Activated T-helper 1 cell treated with anti-CD3 and anti-CD28 coated beads, Interleukin-12 subunit alpha, Interleukin-12 subunit beta, Interleukin-2, Interleukin-4 antibody, amounts not matched to agents 30 ng/mL and 10 ng/mL and 1 ng/mL, durations not matched to agents 14 hours and 24 hours and 36 hours (primary cell): ENCODE results near the gene FN3KRP. TPM values are rescaled to one million over a fixed set of nuclear protein-coding genes. Genes with fewer than 3 reads are reported as not detected.

ENCODE experiments used
- DNase-seq: peaks from one replicate; pipeline ENCODE4 v3.0.0; 2021; ENCODE audit warnings: low spot score
- H3K27ac Mint-ChIP-seq: one replicate; pipeline ENCODE4 v1.8.0; 2021; ENCODE audit warnings: mild to moderate bottlenecking, mixed read lengths
- H3K27me3 Mint-ChIP-seq: one replicate; pipeline ENCODE4 v1.8.0; 2022; ENCODE audit warnings: mild to moderate bottlenecking, moderate library complexity, mixed read lengths; ENCODE audit not compliant: insufficient read depth
- H3K36me3 Mint-ChIP-seq: one replicate; pipeline ENCODE4 v1.8.0; 2021; ENCODE audit warnings: low read depth, mixed read lengths
- H3K4me1 Mint-ChIP-seq: one replicate; pipeline ENCODE4 v1.8.0; 2021; ENCODE audit warnings: low read depth, mixed read lengths
- H3K4me3 Mint-ChIP-seq: one replicate; pipeline ENCODE4 v1.8.0; 2021; ENCODE audit warnings: mild to moderate bottlenecking, moderate library complexity, mixed read lengths
- H3K9me3 Mint-ChIP-seq: one replicate; pipeline ENCODE4 v1.8.0; 2021; ENCODE audit warnings: mixed read lengths
- intact Hi-C: fragments of 100-400 bp; cut with micrococcal nuclease; formaldehyde crosslinking; loops from one replicate; pipeline ENCODE4 v1.15.1; 2024
- total RNA-seq: library from RNA; stranded (reverse); gene quantifications from 2 replicates; pipeline ENCODE4 v1.2.3, GENCODE V29; 2022

The FN3KRP gene
- total RNA-seq, 1 donor from 2014 or later = 37.6 TPM

DNA sequence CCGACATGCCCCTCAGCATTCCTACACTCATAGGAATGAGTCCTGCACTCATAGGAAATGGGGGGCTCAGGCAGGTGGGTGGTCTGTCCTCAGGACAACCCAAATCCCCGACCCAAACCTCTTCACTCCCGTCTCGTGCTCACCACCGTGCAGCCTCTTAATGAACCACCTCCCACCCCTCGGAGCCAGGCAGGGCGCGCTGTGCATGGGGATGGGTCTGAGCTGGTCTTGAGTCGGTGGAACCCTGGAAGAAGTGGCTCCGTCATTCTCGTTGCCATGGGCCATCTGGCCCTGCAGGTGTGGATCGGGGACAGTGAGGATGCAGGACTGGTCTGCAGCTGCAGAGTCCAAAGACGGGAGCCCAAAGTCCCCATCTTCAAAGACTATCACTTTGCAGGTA is 11.6 kb upstream of the FN3KRP start:
- intact Hi-C loops = no loop called here
- Mint-ChIP-seq H3K27ac (no peak overlapping the region), H3K27me3 (no peaks in the 10 kb centered on the region), H3K4me3 (no peak overlapping the region), H3K36me3 (no peaks in the 10 kb centered on the region), H3K4me1 (no peaks in the 10 kb centered on the region), H3K9me3 (no peaks in the 10 kb centered on the region)
- DNase-seq = no peak

DNA sequence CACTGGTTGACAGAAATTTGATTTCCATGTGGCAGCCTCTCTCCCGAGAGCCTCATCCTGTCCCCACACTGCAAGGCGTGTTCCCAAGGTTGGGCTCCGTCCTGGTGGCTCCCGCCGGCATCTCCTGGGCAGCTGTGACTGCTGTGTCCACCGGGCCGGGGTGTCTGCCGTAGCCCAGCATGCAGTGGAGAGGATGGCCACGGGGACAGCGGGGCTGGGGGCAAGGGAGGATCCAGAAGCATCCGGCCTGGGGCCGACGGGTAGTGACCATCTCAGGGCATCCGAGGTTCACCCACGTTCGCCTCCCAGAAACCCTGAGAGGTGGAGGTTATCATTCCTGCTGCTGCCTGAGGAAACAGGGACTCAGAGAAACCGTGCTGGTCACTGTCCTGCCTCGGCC is 10.8 kb upstream of the FN3KRP start:
- no peak overlapping the region for H3K27ac Mint-ChIP-seq
- no peaks in the 10 kb centered on the region for H3K4me1 Mint-ChIP-seq
- no peaks in the 10 kb centered on the region for H3K36me3 Mint-ChIP-seq
- no peak overlapping the region for H3K4me3 Mint-ChIP-seq
- DNase-seq = no peak
- intact Hi-C loops = no loop called here
- H3K9me3 Mint-ChIP-seq = no peaks in the 10 kb centered on the region
- H3K27me3 Mint-ChIP-seq = no peaks in the 10 kb centered on the region

DNA sequence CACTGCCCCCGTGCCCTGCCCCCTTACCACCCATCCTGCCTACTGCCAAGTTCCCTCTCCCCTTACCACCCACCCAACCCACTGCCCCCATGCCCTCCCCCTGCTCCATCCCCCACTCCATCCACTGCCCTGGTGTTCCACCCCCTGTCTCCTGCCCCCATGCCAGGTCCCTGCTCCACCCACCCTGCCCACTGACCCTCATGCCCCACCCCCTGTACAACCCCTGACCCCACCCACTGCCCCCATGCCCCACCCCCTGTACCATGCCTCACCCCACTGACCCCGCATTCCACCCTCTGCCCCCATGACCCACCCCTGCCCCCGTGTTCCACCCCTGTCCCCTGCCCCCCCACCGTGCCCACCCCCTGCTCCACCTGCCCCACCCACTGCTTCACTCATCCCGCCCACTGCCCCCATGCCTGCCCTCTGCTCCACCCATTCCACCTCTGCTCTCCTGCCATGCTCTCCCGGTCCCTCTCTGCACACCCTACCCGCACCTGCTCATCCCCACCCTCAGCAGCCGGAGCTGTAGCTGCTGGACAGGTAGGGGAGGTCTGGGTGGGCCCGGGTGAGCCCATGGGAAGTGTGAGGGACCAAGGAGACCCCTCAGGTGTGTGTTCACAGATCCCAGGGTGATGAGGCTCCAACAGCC is 7.4 kb upstream of the FN3KRP start:
- DNase-seq = no peak
- Mint-ChIP-seq H3K9me3 (no peaks in the 10 kb centered on the region), H3K4me1 (no peaks in the 10 kb centered on the region), H3K27me3 (no peaks in the 10 kb centered on the region), H3K4me3 (no peak overlapping the region), H3K27ac (no peak overlapping the region), H3K36me3 (no peaks in the 10 kb centered on the region)
- intact Hi-C loops = no loop called here

DNA sequence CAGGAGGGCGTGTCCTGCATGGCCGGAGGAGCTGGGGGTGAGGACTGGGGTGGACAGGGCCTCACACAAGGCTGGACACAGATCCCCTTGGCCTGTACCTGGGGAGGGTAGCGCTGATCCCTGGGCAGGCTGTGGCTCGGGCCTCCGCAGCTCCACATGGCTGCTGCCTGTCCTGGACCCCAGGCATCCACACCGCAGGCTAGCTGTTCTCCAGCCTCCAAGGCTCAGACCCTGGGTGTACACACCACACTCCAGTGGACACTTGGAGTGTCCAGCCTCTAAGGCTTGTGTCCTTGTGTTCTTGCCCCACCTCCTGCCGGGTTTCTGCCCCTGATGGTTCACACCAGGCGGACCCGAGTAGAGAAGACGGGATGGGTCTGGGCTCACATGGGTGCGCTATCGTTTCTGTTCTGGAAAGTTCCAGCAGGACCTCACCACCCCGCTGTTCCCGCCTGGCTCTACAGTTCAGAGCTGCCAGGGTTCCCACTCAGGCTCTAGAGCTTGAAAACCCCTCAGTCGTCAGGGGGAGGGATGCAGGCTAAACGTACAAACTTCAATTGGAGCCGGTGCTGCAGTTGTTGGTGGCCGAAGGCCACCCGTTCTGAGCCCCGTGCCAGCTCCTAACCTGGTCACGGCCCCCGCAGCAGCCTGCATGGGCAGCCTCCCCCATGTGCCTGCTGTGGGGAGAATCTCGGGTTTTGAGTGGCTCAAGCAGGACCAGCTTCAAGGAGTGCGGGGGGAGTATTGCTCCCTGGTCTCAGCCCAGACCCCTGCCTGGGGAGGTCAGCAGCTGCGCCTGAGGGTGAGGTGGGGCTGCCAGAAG is 6.6 kb upstream of the FN3KRP start:
- intact Hi-C loops = no loop called here
- no peaks in the 10 kb centered on the region for H3K4me1 Mint-ChIP-seq
- H3K9me3 Mint-ChIP-seq = no peaks in the 10 kb centered on the region
- DNase-seq = no peak
- no peak overlapping the region for H3K4me3 Mint-ChIP-seq
- H3K27me3 Mint-ChIP-seq = no peaks in the 10 kb centered on the region
- H3K36me3 Mint-ChIP-seq = no peaks in the 10 kb centered on the region
- H3K27ac Mint-ChIP-seq = no peak overlapping the region

DNA sequence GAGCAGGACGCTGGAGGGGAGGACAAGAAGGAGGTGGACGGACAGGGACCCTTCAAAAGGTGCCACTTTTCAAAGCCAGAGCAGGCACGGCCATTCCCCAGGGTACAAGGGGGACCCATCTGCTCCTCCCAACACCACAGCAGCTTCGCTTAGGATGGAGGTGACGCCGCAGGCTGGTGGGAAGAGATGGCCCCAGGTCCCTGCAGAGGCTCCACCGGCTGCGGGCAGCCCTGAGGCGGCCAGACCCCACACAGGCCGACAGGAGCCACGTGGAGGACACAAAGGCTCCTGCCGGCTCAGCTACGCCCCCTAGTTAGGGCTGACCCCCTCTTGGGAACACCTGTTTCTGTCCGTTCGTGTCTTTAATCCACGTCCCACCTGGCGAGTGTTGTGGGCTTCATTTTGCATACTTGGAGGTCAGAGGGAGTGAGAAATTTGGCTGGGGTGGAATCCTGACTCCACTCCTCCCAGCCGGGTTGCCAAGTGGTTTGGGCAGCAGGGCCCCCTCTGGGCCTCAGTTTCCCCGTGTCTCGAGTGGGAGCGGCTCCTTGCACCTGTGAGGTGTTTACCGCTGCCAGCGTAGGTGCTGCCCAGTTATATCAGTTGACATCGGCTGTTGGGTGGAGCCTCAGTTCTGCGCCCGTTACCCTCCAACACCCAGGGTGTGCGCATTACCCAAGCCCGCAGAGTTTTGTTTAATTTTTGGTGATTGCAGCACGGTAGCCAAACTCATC is 5.8 kb upstream of the FN3KRP start:
- DNase-seq = no peak
- H3K27me3 Mint-ChIP-seq = no peaks in the 10 kb centered on the region
- H3K27ac Mint-ChIP-seq = no peak overlapping the region
- H3K9me3 Mint-ChIP-seq = no peaks in the 10 kb centered on the region
- H3K4me3 Mint-ChIP-seq = no peak overlapping the region
- no peaks in the 10 kb centered on the region for H3K36me3 Mint-ChIP-seq
- H3K4me1 Mint-ChIP-seq = peaks cover 1% of the 10 kb centered on the region
- intact Hi-C loops = no loop called here

DNA sequence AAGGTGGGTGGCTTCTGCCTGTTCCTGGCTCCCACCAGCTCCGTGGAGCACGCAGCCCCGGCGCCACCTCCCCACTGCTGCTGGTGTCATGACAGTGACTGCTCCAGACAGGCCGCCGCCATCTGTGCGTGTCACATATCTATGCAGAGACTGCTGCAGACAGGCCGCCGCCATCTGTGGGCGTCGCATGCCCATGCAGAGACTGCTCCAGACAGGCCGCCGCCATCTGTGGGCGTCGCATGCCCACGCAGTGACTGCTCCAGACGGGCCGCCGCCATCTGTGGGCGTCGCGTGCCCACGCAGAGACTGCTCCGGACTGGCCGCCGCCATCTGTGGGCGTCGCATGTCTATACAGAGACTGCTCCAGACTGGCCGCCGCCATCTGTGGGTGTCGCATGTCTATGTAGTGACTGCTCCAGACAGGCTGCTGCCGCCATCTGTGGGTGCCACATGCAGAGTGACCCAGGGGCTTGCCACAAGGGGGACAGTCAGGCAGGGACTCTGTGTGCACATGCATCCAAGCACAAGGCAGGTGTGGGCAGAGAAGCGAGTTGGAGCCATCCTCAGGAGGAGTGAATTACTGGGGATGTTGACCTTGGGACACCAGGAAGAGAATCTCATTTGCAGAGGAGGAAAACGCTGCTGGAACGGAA is 3.3 kb upstream of the FN3KRP start:
- no peak overlapping the region for H3K27ac Mint-ChIP-seq
- peaks cover 6% of the 10 kb centered on the region for H3K36me3 Mint-ChIP-seq
- H3K4me1 Mint-ChIP-seq = peaks cover 17% of the 10 kb centered on the region
- intact Hi-C loops = no loop called here
- no peaks in the 10 kb centered on the region for H3K27me3 Mint-ChIP-seq
- no peak overlapping the region for H3K4me3 Mint-ChIP-seq
- DNase-seq = no peak
- no peaks in the 10 kb centered on the region for H3K9me3 Mint-ChIP-seq

DNA sequence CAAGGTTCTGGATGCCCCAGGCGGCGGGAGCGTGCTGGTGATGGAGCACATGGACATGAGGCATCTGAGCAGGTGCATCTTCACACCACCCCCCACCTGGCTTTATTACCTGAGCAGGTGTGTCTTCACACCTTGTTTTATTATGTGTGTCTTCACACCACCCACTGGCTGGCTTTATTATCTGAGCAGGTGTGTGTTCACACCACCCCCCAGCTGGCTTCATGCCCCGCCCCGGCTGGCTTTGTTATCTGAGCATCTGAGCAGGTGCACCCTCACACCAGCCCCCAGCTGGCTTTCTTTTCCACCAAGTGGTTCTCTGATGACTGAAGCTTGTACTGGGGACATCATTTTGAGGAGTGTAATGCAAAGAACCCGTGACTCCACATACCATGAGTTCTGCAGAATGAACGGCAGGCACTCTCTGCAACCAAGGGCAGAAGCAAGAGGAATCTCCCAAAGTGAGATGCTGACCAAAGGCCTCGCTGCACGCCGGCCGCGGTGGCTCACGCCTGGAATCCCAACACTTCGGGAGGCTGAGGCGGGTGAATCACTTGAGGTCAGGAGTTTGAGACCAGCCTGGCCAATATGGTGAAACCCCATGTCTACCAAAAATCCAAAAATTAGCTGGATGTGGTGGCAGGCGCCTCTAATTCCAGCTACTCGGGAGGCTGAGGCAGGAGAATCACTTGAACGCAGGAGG is 2.6 kb downstream of the FN3KRP start:
- no peak overlapping the region for H3K27ac Mint-ChIP-seq
- no peaks in the 10 kb centered on the region for H3K9me3 Mint-ChIP-seq
- H3K4me1 Mint-ChIP-seq = peaks cover 18% of the 10 kb centered on the region
- intact Hi-C loops = loop anchor here (5.0 kb wide), 1 partner anchor 48 kb away; no protein-coding TSS in a partner anchor
- H3K36me3 Mint-ChIP-seq = peaks cover 21% of the 10 kb centered on the region
- no peaks in the 10 kb centered on the region for H3K27me3 Mint-ChIP-seq
- no peak for DNase-seq
- peak overlapping the region; percentile 72 for H3K4me3 Mint-ChIP-seq

DNA sequence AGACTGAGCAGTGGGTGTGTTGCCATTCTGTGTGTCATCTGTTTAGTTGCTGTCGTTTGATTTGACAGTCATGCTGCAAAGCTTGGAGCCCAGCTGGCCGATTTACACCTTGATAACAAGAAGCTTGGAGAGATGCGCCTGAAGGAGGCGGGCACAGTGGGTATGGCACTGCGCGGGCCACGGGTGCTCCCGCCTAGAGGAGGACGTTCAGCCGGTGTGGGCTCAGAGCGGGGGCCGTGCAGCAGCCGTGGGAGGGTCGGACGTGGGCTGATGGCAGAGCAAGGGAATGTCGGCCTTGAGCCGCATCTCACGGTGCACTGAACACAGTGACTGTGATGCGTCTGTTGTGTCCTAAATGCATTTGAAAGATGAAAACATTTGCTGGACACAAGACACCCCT is 3.7 kb downstream of the FN3KRP start:
- H3K4me1 Mint-ChIP-seq = peaks cover 18% of the 10 kb centered on the region
- no peak overlapping the region for H3K27ac Mint-ChIP-seq
- intact Hi-C loops = no loop called here
- H3K27me3 Mint-ChIP-seq = no peaks in the 10 kb centered on the region
- peaks cover 21% of the 10 kb centered on the region for H3K36me3 Mint-ChIP-seq
- no peak for DNase-seq
- no peak overlapping the region for H3K4me3 Mint-ChIP-seq
- H3K9me3 Mint-ChIP-seq = no peaks in the 10 kb centered on the region

DNA sequence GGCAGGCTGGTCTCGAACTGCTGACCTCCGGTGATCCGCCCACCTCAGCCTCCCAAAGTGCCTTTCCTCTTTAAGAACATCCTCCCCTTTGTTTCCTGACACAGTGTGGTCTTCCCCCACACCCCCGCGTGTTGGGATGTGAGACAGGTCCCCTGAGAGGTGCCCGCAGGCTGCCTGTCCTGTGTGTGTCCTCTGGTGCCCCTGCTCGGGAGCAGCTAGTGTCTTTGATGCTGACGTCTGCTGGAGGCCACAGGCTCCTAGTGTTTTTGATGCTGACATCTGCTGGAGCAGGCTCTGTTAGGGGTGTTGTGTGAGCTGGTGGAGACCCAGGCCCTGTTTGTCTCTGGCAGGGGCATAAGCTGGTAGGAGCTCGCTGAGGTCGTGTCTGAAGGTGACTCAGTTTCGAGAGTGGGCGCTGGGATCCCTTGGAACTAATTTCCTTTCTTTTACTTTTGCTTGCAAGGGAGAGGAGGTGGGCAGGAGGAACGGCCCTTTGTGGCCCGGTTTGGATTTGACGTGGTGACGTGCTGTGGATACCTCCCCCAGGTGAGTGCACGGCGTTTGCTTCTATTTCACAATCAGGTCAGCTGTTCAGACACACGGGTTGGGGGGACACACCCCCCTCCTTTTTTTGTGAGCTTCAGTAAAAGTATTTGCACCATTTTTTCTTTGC is 6.0 kb downstream of the FN3KRP start:
- peaks cover 25% of the 10 kb centered on the region for H3K36me3 Mint-ChIP-seq
- intact Hi-C loops = no loop called here
- no peaks in the 10 kb centered on the region for H3K9me3 Mint-ChIP-seq
- peaks cover 8% of the 10 kb centered on the region for H3K4me1 Mint-ChIP-seq
- H3K27ac Mint-ChIP-seq = no peak overlapping the region
- no peak for DNase-seq
- H3K27me3 Mint-ChIP-seq = no peaks in the 10 kb centered on the region
- H3K4me3 Mint-ChIP-seq = no peak overlapping the region

DNA sequence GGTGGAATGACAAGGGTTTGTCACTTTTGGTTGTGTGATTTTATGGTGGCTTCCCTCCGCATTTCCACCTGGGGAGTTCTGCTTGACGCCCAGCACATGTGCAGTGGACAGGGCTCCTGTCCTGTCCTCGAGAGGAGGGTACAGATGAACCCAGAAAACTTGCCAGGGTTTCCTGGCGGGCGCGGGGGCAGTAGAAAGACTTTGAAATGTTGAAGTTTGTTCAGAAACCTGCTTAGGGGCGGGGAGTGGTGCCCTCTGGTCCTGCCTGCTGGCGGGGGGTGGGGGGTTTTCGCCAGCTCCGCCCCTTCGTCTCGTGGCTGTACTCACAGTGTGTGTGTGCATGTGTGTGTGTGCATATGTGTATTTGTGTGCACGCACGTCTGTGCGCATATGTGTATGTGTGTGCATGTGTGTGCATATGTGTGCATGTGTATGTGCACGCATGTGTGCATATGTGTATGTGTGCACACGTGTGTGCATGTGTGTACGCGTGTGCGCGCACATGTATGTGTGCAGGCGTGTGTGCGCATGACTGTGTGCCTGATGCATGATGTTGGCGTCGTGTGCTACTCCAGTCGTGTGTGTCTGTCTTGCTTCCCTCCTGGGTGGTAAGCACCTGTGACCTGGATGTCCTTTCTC is 6.8 kb downstream of the FN3KRP start:
- Mint-ChIP-seq H3K36me3 (peaks cover 21% of the 10 kb centered on the region), H3K27ac (no peak overlapping the region), H3K9me3 (no peaks in the 10 kb centered on the region), H3K27me3 (no peaks in the 10 kb centered on the region), H3K4me1 (no peaks in the 10 kb centered on the region), H3K4me3 (no peak overlapping the region)
- intact Hi-C loops = no loop called here
- DNase-seq = no peak

DNA sequence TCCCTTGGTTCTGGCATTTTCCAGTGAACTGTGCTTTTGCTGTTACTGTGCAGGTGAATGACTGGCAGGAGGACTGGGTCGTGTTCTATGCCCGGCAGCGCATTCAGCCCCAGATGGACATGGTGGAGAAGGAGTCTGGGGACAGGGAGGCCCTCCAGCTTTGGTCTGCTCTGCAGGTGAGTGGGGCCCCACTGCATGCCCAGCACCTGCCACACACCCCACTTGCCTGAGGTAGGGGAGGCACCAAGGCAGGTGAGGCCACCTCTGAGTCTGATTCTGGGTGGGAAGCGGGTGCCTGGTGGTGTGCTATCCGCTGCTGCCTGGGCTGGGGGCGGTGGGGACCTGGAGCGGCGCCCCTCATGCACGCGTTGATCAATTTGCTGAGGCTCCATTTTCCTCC is 9.9 kb downstream of the FN3KRP start:
- Mint-ChIP-seq H3K27ac (no peak overlapping the region), H3K27me3 (no peaks in the 10 kb centered on the region), H3K9me3 (peaks cover 2% of the 10 kb centered on the region), H3K4me1 (no peaks in the 10 kb centered on the region), H3K4me3 (no peak overlapping the region), H3K36me3 (peaks cover 26% of the 10 kb centered on the region)
- intact Hi-C loops = no loop called here
- DNase-seq = no peak
